ENCODE data around the gene GRM8. TPM values are rescaled to one million over a fixed set of nuclear protein-coding genes. Genes with fewer than 3 reads are reported as not detected.

GRM8 gene
- polyA plus RNA-seq, 1 donor from 2014 or later: 1.5 TPM

- Histone ChIP-seq H3K79me2 (replicated peaks; ENCODE audit: insufficient read depth, low read length) (no peaks in the 10 kb centered on the region), H3K9ac (ENCODE audit: low read length) (no peak overlapping the region), H3K4me2 (ENCODE audit: low read length) (no peak overlapping the region), H3K27me3 (ENCODE audit: insufficient read depth, low read depth, low read length) (no peaks in the 10 kb centered on the region), H3K9me3 (ENCODE audit: low read length) (no peaks in the 10 kb centered on the region), H3F3A (ENCODE audit: insufficient read depth, low read length, poor library complexity, severe bottlenecking) (no peaks in the 10 kb centered on the region), H2AFZ (ENCODE audit: low read depth, low read length) (no peak overlapping the region), H3K9me2 (ENCODE audit: insufficient read depth, low read length) (no peaks in the 10 kb centered on the region), H3K27ac (ENCODE audit: low read length) (no peak overlapping the region), H3K4me3 (ENCODE audit: low read length) (no peak overlapping the region), H4K20me1 (ENCODE audit: insufficient read depth) (no peaks in the 10 kb centered on the region), H3K36me3 (ENCODE audit: insufficient read depth, low read length) (no peaks in the 10 kb centered on the region)
- no peak for TF ChIP-seq RAD21 (conservative IDR thresholded peaks at IDR 0.05)
- no peak for TF ChIP-seq TAF1 (IDR thresholded peaks at IDR 0.05; ENCODE audit: low read depth)
- no peak for TF ChIP-seq CTCF (IDR thresholded peaks at IDR 0.05; ENCODE audit: poor library complexity, severe bottlenecking)
- no peak for TF ChIP-seq POLR2AphosphoS5 (IDR thresholded peaks at IDR 0.05)
- TF ChIP-seq REST (IDR thresholded peaks at IDR 0.05; ENCODE audit: borderline replicate concordance): no peak
- no peak for TF ChIP-seq EZH2 (IDR thresholded peaks at IDR 0.05; ENCODE audit: borderline replicate concordance, insufficient read depth, low read length, poor library complexity, severe bottlenecking)
These were observed 193.3 kb downstream of the GRM8 start for GRCh38 chr7:127059475-127059874.

GRCh38 chr7:127057918-127058317, 194.8 kb downstream of the GRM8 start:
- Histone ChIP-seq H3K4me2 (ENCODE audit: low read length) (no peak overlapping the region), H3F3A (ENCODE audit: insufficient read depth, low read length, poor library complexity, severe bottlenecking) (no peaks in the 10 kb centered on the region), H3K27me3 (ENCODE audit: insufficient read depth, low read depth, low read length) (no peaks in the 10 kb centered on the region), H3K9me2 (ENCODE audit: insufficient read depth, low read length) (no peaks in the 10 kb centered on the region), H3K27ac (ENCODE audit: low read length) (no peak overlapping the region), H3K4me3 (ENCODE audit: low read length) (no peak overlapping the region), H2AFZ (ENCODE audit: low read depth, low read length) (no peak overlapping the region), H3K36me3 (ENCODE audit: insufficient read depth, low read length) (no peaks in the 10 kb centered on the region), H3K9ac (ENCODE audit: low read length) (no peak overlapping the region), H3K9me3 (ENCODE audit: low read length) (no peaks in the 10 kb centered on the region), H4K20me1 (ENCODE audit: insufficient read depth) (no peaks in the 10 kb centered on the region), H3K79me2 (replicated peaks; ENCODE audit: insufficient read depth, low read length) (no peaks in the 10 kb centered on the region)
- TF ChIP-seq POLR2AphosphoS5 (IDR thresholded peaks at IDR 0.05) (peak; percentile 25), EZH2 (IDR thresholded peaks at IDR 0.05; ENCODE audit: borderline replicate concordance, insufficient read depth, low read length, poor library complexity, severe bottlenecking) (no peak), RAD21 (conservative IDR thresholded peaks at IDR 0.05) (no peak)

GRCh38 chr7:127056202-127056601, 196.5 kb downstream of the GRM8 start:
- H2AFZ ChIP-seq (ENCODE audit: low read depth, low read length): no peak overlapping the region
- H3K4me2 ChIP-seq (ENCODE audit: low read length): no peak overlapping the region
- no peaks in the 10 kb centered on the region for H3K9me3 ChIP-seq (ENCODE audit: low read length)
- H3K36me3 ChIP-seq (ENCODE audit: insufficient read depth, low read length): no peaks in the 10 kb centered on the region
- TF ChIP-seq EZH2 (IDR thresholded peaks at IDR 0.05; ENCODE audit: borderline replicate concordance, insufficient read depth, low read length, poor library complexity, severe bottlenecking): no peak
- TF ChIP-seq EP300 (conservative IDR thresholded peaks at IDR 0.05; ENCODE audit: poor library complexity, severe bottlenecking): no peak
- TF ChIP-seq SMC3 (conservative IDR thresholded peaks at IDR 0.05; ENCODE audit: poor library complexity): no peak
- TF ChIP-seq POLR2AphosphoS5 (IDR thresholded peaks at IDR 0.05): no peak
- TF ChIP-seq RAD21 (conservative IDR thresholded peaks at IDR 0.05): no peak
- TF ChIP-seq CTCF (IDR thresholded peaks at IDR 0.05; ENCODE audit: poor library complexity, severe bottlenecking): no peak
- TF ChIP-seq REST (IDR thresholded peaks at IDR 0.05; ENCODE audit: borderline replicate concordance): no peak
- no peak for TF ChIP-seq MXI1 (conservative IDR thresholded peaks at IDR 0.05; ENCODE audit: poor library complexity, severe bottlenecking)
- no peak for TF ChIP-seq TAF1 (IDR thresholded peaks at IDR 0.05; ENCODE audit: low read depth)
- H4K20me1 ChIP-seq (ENCODE audit: insufficient read depth): no peaks in the 10 kb centered on the region
- no peaks in the 10 kb centered on the region for H3F3A ChIP-seq (ENCODE audit: insufficient read depth, low read length, poor library complexity, severe bottlenecking)
- no peak overlapping the region for H3K4me3 ChIP-seq (ENCODE audit: low read length)
- no peak overlapping the region for H3K27ac ChIP-seq (ENCODE audit: low read length)
- no peaks in the 10 kb centered on the region for H3K79me2 ChIP-seq (replicated peaks; ENCODE audit: insufficient read depth, low read length)
- no peaks in the 10 kb centered on the region for H3K27me3 ChIP-seq (ENCODE audit: insufficient read depth, low read depth, low read length)
- no peak overlapping the region for H3K9ac ChIP-seq (ENCODE audit: low read length)
- H3K9me2 ChIP-seq (ENCODE audit: insufficient read depth, low read length): no peaks in the 10 kb centered on the region

Data from neural cell (in vitro differentiated cells).